HL-60 (cell line): ENCODE measurements around the gene LUZP4.

Source experiments
- DNase-seq, 2 experiments: peaks; one replicate each; pipeline ENCODE4 v3.0.0-alpha.2; 2010 to 2020; ENCODE audit warnings: low read depth in 1 of 2, low spot score in 1 of 2
- H3K27ac ChIP-seq: fragments of 250-450 bp; sonication (Bioruptor Pico); replicated peaks from 2 replicates; pipeline ENCODE4 v1.5.1; 2020; ENCODE audit warnings: mild to moderate bottlenecking, moderate library complexity
- H3K27me3 ChIP-seq: fragments of 250-450 bp; sonication (Bioruptor Pico); 2 replicates; pipeline ENCODE4 v1.5.1; 2021; ENCODE audit warnings: mild to moderate bottlenecking, moderate library complexity; ENCODE audit not compliant: insufficient read depth, poor library complexity, severe bottlenecking
- H3K4me3 ChIP-seq: replicated peaks from 2 replicates; pipeline ENCODE4 v1.5.1; 2011; ENCODE audit warnings: mild to moderate bottlenecking, control low read depth, low read length; ENCODE audit not compliant: insufficient read depth
- CTCF ChIP-seq: IDR thresholded peaks from one replicate; pipeline ENCODE4 v1.5.1; 2011; ENCODE audit warnings: low read length, control low read depth, inconsistent platforms; ENCODE audit not compliant: insufficient read depth
- GABPA ChIP-seq: IDR thresholded peaks from 2 replicates; pipeline ENCODE4 v1.6.1; 2012; ENCODE audit warnings: low read depth
- POLR2AphosphoS5 ChIP-seq: IDR thresholded peaks from 2 replicates; pipeline ENCODE4 v1.6.1; 2012; ENCODE audit warnings: low read depth
- REST ChIP-seq: IDR thresholded peaks from 2 replicates; pipeline ENCODE4 v1.6.1; 2012; ENCODE audit warnings: low read depth; ENCODE audit not compliant: insufficient replicate concordance
- SPI1 ChIP-seq: IDR thresholded peaks from 2 replicates; pipeline ENCODE4 v1.6.1; 2012; ENCODE audit warnings: low read depth, mild to moderate bottlenecking, borderline replicate concordance

LUZP4 gene

GRCh38 chrX:115284877-115285276 is 4.6 kb upstream of the LUZP4 start:
- Histone ChIP-seq H3K4me3 (no peak overlapping the region), H3K27me3 (no peaks in the 10 kb centered on the region), H3K27ac (no peak overlapping the region)
- no peak for TF ChIP-seq GABPA
- TF ChIP-seq POLR2AphosphoS5: no peak
- no peak for TF ChIP-seq REST
- no peak for TF ChIP-seq SPI1
- DNase-seq: no peak

- H3K27me3 ChIP-seq: no peaks in the 10 kb centered on the region
- no peak overlapping the region for H3K27ac ChIP-seq
- no peak overlapping the region for H3K4me3 ChIP-seq
- no peak for DNase-seq
- TF ChIP-seq GABPA (no peak), POLR2AphosphoS5 (no peak), SPI1 (no peak), REST (no peak), CTCF (no peak)
Measured at GRCh38 chrX:115297189-115297588, 7.7 kb downstream of the LUZP4 start.

GRCh38 chrX:115311139-115311538 is 21.6 kb downstream of the LUZP4 start:
- Histone ChIP-seq H3K27me3 (no peaks in the 10 kb centered on the region), H3K27ac (no peak overlapping the region), H3K4me3 (no peak overlapping the region)
- DNase-seq: no peak
- TF ChIP-seq CTCF: no peak

- no peaks in the 10 kb centered on the region for H3K27me3 ChIP-seq
- no peak overlapping the region for H3K27ac ChIP-seq
- TF ChIP-seq CTCF (no peak), GABPA (no peak), REST (no peak), SPI1 (no peak), POLR2AphosphoS5 (no peak)
- no peak overlapping the region for H3K4me3 ChIP-seq
- no peak for DNase-seq
Measured at GRCh38 chrX:115311601-115312001, 22.1 kb downstream of the LUZP4 start.
